CD14-positive monocyte (primary cell): ENCODE measurements around the gene TTC28. TPM values are rescaled to one million over a fixed set of nuclear protein-coding genes. Genes with fewer than 3 reads are reported as not detected.

Source experiments
- DNase-seq, 3 donors: peaks; one replicate each; pipeline ENCODE4 v3.0.0-alpha.2; 2011 to 2022
- H2AFZ ChIP-seq: 2 replicates; pipeline ENCODE4 v1.6.0; 2012; ENCODE audit warnings: mild to moderate bottlenecking, low read depth, low read length, inconsistent platforms; ENCODE audit not compliant: insufficient read depth, poor library complexity, severe bottlenecking
- H3K27ac ChIP-seq, 2 donors: 1 replicate in 1 of 2; 2 replicates in 1 of 2; pipeline ENCODE4 v1.5.1; 2012 to 2013; ENCODE audit warnings: low read length in 2 of 2, control low read depth in 1 of 2, inconsistent platforms in 1 of 2, low read depth in 1 of 2, mild to moderate bottlenecking in 1 of 2
- H3K27me3 ChIP-seq, 2 donors: one replicate each; pipeline versions ENCODE4 v1.6.0 to v1.6.1; 2011 to 2013; ENCODE audit warnings: low read length in 2 of 2; ENCODE audit not compliant: control insufficient read depth in 2 of 2, insufficient read depth in 2 of 2
- H3K36me3 ChIP-seq, 2 donors: replicated peaks in 1 of 2; 1 replicate in 1 of 2; 2 replicates in 1 of 2; pipeline versions ENCODE4 v1.5.1 to v1.6.1; 2012 to 2013; ENCODE audit warnings: low read length in 2 of 2, control low read depth in 1 of 2, inconsistent platforms in 1 of 2, mild to moderate bottlenecking in 1 of 2; ENCODE audit not compliant: insufficient read depth in 2 of 2, control insufficient read depth in 1 of 2
- H3K4me1 ChIP-seq, 2 donors: 1 replicate in 1 of 2; 2 replicates in 1 of 2; pipeline versions ENCODE4 v1.5.1 to v1.6.1; 2012 to 2013; ENCODE audit warnings: low read length in 2 of 2, control low read depth in 1 of 2, inconsistent platforms in 1 of 2, mild to moderate bottlenecking in 1 of 2, moderate library complexity in 1 of 2; ENCODE audit not compliant: insufficient read depth in 2 of 2, control insufficient read depth in 1 of 2
- H3K4me2 ChIP-seq: replicated peaks from 2 replicates; pipeline ENCODE3; 2012; ENCODE audit warnings: low read length, moderate library complexity, mild to moderate bottlenecking; ENCODE audit not compliant: poor library complexity, severe bottlenecking; ENCODE audit errors: extremely low read depth
- H3K4me3 ChIP-seq, 3 experiments: fragments of 200-600 bp in 1 of 3; sonication (generic) in 1 of 3; replicated peaks in 1 of 3; 1 replicate in 2 of 3; 2 replicates in 1 of 3; pipeline ENCODE4 v1.5.1; 2011 to 2013; ENCODE audit warnings: low read length in 3 of 3, mild to moderate bottlenecking in 3 of 3, control low read depth in 2 of 3, low read depth in 2 of 3, inconsistent platforms in 1 of 3, moderate library complexity in 1 of 3
- H3K79me2 ChIP-seq: 2 replicates; pipeline ENCODE4 v1.6.0; 2012; ENCODE audit warnings: mild to moderate bottlenecking, control low read depth, inconsistent platforms, low read length, moderate library complexity; ENCODE audit not compliant: insufficient read depth
- H3K9ac ChIP-seq: 2 replicates; pipeline ENCODE4 v1.6.0; 2017; ENCODE audit warnings: low read length, mild to moderate bottlenecking; ENCODE audit not compliant: insufficient read depth, poor library complexity, severe bottlenecking
- H3K9me3 ChIP-seq, 2 donors: replicated peaks in 1 of 2; 1 replicate in 1 of 2; 2 replicates in 1 of 2; pipeline versions ENCODE4 v1.5.1 to v1.6.1; 2012 to 2013; ENCODE audit warnings: low read length in 2 of 2, control low read depth in 1 of 2; ENCODE audit not compliant: control insufficient read depth in 1 of 2, insufficient read depth in 1 of 2
- H4K20me1 ChIP-seq: 2 replicates; pipeline ENCODE4 v1.6.0; 2012; ENCODE audit warnings: mild to moderate bottlenecking, low read length, control low read depth, moderate library complexity; ENCODE audit not compliant: insufficient read depth
- H3K27ac Mint-ChIP-seq, 7 donors: one replicate each; pipeline ENCODE4 v1.8.0; 2020; ENCODE audit warnings: mild to moderate bottlenecking in 7 of 7, mixed read lengths in 7 of 7, moderate library complexity in 6 of 7, inconsistent platforms in 2 of 7
- H3K27me3 Mint-ChIP-seq, 3 donors: one replicate each; pipeline ENCODE4 v1.8.0; 2021 to 2022; ENCODE audit warnings: low read depth in 3 of 3, mild to moderate bottlenecking in 3 of 3, mixed read lengths in 3 of 3, moderate library complexity in 3 of 3, inconsistent platforms in 1 of 3
- H3K36me3 Mint-ChIP-seq, 2 donors: one replicate each; pipeline ENCODE4 v1.8.0; 2020; ENCODE audit warnings: mixed read lengths in 2 of 2, inconsistent platforms in 1 of 2, mild to moderate bottlenecking in 1 of 2
- H3K4me1 Mint-ChIP-seq: one replicate; pipeline ENCODE4 v1.8.0; 2020; ENCODE audit warnings: mild to moderate bottlenecking, mixed read lengths
- H3K4me3 Mint-ChIP-seq, 2 donors: one replicate each; pipeline ENCODE4 v1.8.0; 2020; ENCODE audit warnings: mild to moderate bottlenecking in 2 of 2, mixed read lengths in 2 of 2, moderate library complexity in 1 of 2
- H3K9me3 Mint-ChIP-seq, 7 donors: one replicate each; pipeline ENCODE4 v1.8.0; 2020 to 2022; ENCODE audit warnings: mixed read lengths in 7 of 7, mild to moderate bottlenecking in 6 of 7, moderate library complexity in 6 of 7, inconsistent platforms in 2 of 7
- WGBS: methylation state at CpG from one replicate; pipeline ENCODE4 v1.1.5; 2013; ENCODE audit warnings: missing lambda C conversion rate; ENCODE audit not compliant: insufficient coverage; 5-methylcytosine and 5-hydroxymethylcytosine counted together
- intact Hi-C, 2 donors: fragments of 100-400 bp; cut with micrococcal nuclease; formaldehyde crosslinking; loops; one replicate each; pipeline versions ENCODE4 v1.15.0 to v1.15.1; 2023
- polyA plus RNA-seq, 3 donors: library from polyadenylated mRNA; depleted of rRNA in 1 of 3; unstranded in 2 of 3; stranded (reverse) in 1 of 3; fragments of 300-500 nt in 2 of 3; fragments of >200 nt in 1 of 3; fragmentation: Illumina TruSeq in 2 of 3; gene quantifications; 1 replicate in 2 of 3; 2 replicates in 1 of 3; pipeline ENCODE4 v1.2.3, GENCODE V29; 2012 to 2021
- TF ChIP-seq, protein P1 (sequence below): fragments of 200-600 bp; IDR thresholded peaks from one replicate; pipeline ENCODE4 v1.8.0; 2022; ENCODE audit warnings: antibody characterized with exemption, mild to moderate bottlenecking

The TTC28 gene
- polyA plus RNA-seq, 3 donors: 0.24 to 0.61 TPM; not detected in 1

DNA sequence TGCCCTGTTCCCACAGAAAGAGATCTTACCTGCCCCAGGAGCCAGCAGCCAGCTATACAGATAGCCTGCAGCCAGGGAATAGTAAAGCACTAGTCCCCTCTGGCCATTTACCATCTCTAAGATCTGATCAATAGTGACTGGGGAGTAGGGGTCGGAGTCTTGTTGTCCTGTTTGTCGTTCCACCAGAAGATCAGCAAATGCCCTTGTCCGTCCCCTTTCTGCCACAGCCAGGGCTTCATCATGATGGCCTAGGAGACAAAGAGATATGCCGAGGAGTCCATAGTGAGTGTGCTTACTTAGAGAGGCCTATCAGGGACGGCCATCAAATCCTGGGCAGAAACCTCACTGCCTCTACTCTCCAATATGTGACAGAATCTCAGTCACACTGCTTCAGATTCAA is 583.5 kb downstream of the TTC28 start:
- H3K36me3 Mint-ChIP-seq: no peaks in the 10 kb centered on the region
- no peaks in the 10 kb centered on the region for H4K20me1 ChIP-seq
- no peak overlapping the region for H3K27ac Mint-ChIP-seq
- no peak for DNase-seq
- no peaks in the 10 kb centered on the region for H3K27me3 Mint-ChIP-seq
- no peak overlapping the region for H3K4me2 ChIP-seq
- no peaks in the 10 kb centered on the region for H3K36me3 ChIP-seq
- no peak overlapping the region for H3K4me3 ChIP-seq
- no peak overlapping the region for H2AFZ ChIP-seq
- intact Hi-C loops: no loop called here
- H3K4me3 Mint-ChIP-seq: no peak overlapping the region
- H3K9me3 Mint-ChIP-seq: no peaks in the 10 kb centered on the region
- H3K9me3 ChIP-seq: no peaks in the 10 kb centered on the region
- no peaks in the 10 kb centered on the region for H3K79me2 ChIP-seq
- H3K4me1 ChIP-seq: no peaks in the 10 kb centered on the region
- H3K9ac ChIP-seq: no peak overlapping the region
- H3K4me1 Mint-ChIP-seq: no peaks in the 10 kb centered on the region
- no peak overlapping the region for H3K27ac ChIP-seq
- WGBS: 100% methylated on average over 1 of the region's 5 CpGs
- no peaks in the 10 kb centered on the region for H3K27me3 ChIP-seq
- TF ChIP-seq, protein P1, sequence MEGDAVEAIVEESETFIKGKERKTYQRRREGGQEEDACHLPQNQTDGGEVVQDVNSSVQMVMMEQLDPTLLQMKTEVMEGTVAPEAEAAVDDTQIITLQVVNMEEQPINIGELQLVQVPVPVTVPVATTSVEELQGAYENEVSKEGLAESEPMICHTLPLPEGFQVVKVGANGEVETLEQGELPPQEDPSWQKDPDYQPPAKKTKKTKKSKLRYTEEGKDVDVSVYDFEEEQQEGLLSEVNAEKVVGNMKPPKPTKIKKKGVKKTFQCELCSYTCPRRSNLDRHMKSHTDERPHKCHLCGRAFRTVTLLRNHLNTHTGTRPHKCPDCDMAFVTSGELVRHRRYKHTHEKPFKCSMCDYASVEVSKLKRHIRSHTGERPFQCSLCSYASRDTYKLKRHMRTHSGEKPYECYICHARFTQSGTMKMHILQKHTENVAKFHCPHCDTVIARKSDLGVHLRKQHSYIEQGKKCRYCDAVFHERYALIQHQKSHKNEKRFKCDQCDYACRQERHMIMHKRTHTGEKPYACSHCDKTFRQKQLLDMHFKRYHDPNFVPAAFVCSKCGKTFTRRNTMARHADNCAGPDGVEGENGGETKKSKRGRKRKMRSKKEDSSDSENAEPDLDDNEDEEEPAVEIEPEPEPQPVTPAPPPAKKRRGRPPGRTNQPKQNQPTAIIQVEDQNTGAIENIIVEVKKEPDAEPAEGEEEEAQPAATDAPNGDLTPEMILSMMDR: no peak

- no peak overlapping the region for H3K4me3 Mint-ChIP-seq
- TF ChIP-seq, protein P1: no peak
- Histone ChIP-seq H4K20me1 (no peaks in the 10 kb centered on the region), H3K27ac (no peak overlapping the region), H3K9me3 (no peaks in the 10 kb centered on the region), H3K4me2 (no peak overlapping the region), H3K9ac (no peak overlapping the region), H3K79me2 (no peaks in the 10 kb centered on the region), H3K27me3 (no peaks in the 10 kb centered on the region), H3K4me3 (no peak overlapping the region), H2AFZ (no peak overlapping the region), H3K4me1 (no peaks in the 10 kb centered on the region), H3K36me3 (no peaks in the 10 kb centered on the region)
- no peaks in the 10 kb centered on the region for H3K9me3 Mint-ChIP-seq
- H3K36me3 Mint-ChIP-seq: no peaks in the 10 kb centered on the region
- H3K4me1 Mint-ChIP-seq: no peaks in the 10 kb centered on the region
- 93% methylated on average over 4 of the region's 5 CpGs for WGBS
- DNase-seq: no peak
- intact Hi-C loops: no loop called here
- no peak overlapping the region for H3K27ac Mint-ChIP-seq
- H3K27me3 Mint-ChIP-seq: no peaks in the 10 kb centered on the region
Measured at GRCh38 chr22:28095316-28096095, 584.1 kb downstream of the TTC28 start.
